Placental epithelial cell (primary cell): ENCODE results near the gene OR8B8. TPM values are rescaled to one million over a fixed set of nuclear protein-coding genes. Genes with fewer than 3 reads are reported as not detected.

ENCODE experiments used
- total RNA-seq: library from RNA; depleted of rRNA; stranded (reverse); fragments of >200 nt; gene quantifications from 2 replicates; pipeline ENCODE4 v1.2.3, GENCODE V29; 2012

Gene OR8B8, protein sequence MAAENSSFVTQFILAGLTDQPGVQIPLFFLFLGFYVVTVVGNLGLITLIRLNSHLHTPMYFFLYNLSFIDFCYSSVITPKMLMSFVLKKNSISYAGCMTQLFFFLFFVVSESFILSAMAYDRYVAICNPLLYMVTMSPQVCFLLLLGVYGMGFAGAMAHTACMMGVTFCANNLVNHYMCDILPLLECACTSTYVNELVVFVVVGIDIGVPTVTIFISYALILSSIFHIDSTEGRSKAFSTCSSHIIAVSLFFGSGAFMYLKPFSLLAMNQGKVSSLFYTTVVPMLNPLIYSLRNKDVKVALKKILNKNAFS
- total RNA-seq: not detected in 2 replicates

DNA sequence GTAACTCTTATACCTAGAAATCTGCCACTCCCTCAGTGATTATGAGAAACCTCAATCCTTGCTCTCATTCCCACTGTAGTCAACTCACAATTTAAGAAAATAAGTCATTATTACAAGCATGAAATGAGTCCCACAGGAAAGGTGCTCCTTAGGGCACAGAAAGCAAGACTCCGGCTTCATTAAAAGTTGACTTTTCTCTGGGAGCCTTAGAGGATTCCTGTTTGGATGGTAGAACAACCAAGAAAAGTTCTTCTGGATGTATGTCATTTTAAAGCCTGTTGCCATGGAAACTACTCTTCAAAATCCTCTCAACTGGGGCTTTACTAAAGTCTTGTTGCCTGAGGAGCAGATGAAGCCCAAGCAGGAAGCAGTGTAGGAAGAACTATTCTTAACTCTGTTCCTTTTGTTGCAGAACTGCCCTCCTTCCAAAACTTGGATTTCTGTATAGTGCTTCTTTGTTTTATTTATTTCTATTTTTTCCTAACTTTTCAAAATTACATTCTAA lies at the start of gene OR8B8:
TSS of gene OR8B8 (minus strand) at position 51 of the 505 bp plus-strand sequence. CDS start 4,611 bp downstream, outside the sequence.

DNA sequence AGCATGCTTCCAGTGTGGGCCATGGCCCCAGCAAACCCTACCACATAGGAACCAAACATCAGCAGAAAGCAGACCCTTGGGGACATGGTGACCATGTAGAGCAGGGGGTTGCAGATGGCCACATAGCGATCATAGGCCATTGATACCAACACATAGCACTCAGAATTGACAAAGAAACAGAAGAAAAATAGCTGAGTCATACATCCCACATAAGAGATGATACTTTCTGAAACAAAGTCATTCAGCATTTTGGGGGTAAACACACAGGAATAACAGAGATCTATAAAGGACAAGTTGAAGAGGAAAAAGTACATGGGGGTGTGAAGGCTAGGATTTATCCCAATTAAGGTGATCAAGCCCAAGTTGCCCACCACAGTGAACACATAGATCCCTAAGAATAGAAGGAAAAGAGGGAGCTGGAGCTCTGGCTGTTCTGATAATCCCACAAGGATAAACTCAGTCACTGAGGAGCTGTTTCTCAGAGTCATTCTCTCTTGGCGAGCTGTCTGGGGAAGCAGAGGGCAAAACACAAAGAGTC lies 21.0 kb downstream of the OR8B8 start, which contains the start of gene OR8B4:
TSS of gene OR8B4 (minus strand) at position 488 of the 538 bp plus-strand sequence. CDS start at position 488, 0 bp downstream.

DNA sequence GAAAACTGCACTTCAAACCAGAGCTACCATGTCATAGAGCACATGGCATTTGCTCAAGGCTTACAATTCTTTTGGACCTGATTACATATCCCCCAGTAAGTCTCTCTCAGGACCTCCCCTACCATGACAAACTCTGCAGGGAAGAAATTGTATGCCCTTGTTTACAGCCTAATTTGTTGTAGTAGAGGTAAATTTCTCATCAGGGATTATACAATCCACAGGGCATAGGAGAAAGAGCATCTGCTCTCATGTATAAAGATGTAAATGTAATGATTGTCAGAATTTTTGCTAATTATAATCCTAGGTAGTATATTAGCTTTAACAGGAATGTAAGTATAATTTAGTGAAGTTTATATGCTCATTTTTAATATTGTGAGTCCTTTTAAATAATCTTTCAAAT lies 46.6 kb downstream of the OR8B8 start, which contains the start of gene OR8B3:
TSS of gene OR8B3 (minus strand) at position 101 of the 400 bp plus-strand sequence. CDS start 1,673 bp downstream, outside the sequence.

Other genes with a start within 250 kb of the OR8B8 start
- not detected in 2 replicates for gene OR8G1, start 204.6 kb downstream of the OR8B8 start, total RNA-seq
- gene OR8G5, start 189.3 kb downstream of the OR8B8 start, total RNA-seq: not detected in 2 replicates
- not detected in 2 replicates for gene OR8D1, start 131.7 kb downstream of the OR8B8 start, total RNA-seq
- not detected in 2 replicates for gene OR8D2, start 125.5 kb downstream of the OR8B8 start, total RNA-seq
- gene OR8B2, start 61.2 kb downstream of the OR8B8 start, total RNA-seq: not detected in 2 replicates
- gene OR8B3, start 46.7 kb downstream of the OR8B8 start, total RNA-seq: not detected in 2 replicates
- not detected in 2 replicates for gene OR8B4, start 20.8 kb downstream of the OR8B8 start, total RNA-seq
- not detected in 2 replicates for gene OR8B12, start 98.0 kb upstream of the OR8B8 start, total RNA-seq
- not detected in 2 replicates for gene OR8A1, start 124.3 kb upstream of the OR8B8 start, total RNA-seq
- not detected in 2 replicates for gene PANX3, start 165.7 kb upstream of the OR8B8 start, total RNA-seq
- 24.3 and 28.6 TPM in 2 replicates for gene TBRG1, start 177.2 kb upstream of the OR8B8 start, total RNA-seq
- 4.1 and 7.9 TPM in 2 replicates for gene SIAE, start 228.0 kb upstream of the OR8B8 start, total RNA-seq
- 2.7 and 3.5 TPM in 2 replicates for gene SPA17, start 228.2 kb upstream of the OR8B8 start, total RNA-seq